NCI-H146 treated with DMSO at 0.1 percent for 48 hours (cell line): ENCODE measurements around the gene NKD2.

Source experiments
- DNase-seq: peaks from one replicate; lab custom pipeline; 2025; ENCODE audit not compliant: unreplicated experiment; lab: John Stamatoyannopoulos, UW

The NKD2 gene

DNA sequence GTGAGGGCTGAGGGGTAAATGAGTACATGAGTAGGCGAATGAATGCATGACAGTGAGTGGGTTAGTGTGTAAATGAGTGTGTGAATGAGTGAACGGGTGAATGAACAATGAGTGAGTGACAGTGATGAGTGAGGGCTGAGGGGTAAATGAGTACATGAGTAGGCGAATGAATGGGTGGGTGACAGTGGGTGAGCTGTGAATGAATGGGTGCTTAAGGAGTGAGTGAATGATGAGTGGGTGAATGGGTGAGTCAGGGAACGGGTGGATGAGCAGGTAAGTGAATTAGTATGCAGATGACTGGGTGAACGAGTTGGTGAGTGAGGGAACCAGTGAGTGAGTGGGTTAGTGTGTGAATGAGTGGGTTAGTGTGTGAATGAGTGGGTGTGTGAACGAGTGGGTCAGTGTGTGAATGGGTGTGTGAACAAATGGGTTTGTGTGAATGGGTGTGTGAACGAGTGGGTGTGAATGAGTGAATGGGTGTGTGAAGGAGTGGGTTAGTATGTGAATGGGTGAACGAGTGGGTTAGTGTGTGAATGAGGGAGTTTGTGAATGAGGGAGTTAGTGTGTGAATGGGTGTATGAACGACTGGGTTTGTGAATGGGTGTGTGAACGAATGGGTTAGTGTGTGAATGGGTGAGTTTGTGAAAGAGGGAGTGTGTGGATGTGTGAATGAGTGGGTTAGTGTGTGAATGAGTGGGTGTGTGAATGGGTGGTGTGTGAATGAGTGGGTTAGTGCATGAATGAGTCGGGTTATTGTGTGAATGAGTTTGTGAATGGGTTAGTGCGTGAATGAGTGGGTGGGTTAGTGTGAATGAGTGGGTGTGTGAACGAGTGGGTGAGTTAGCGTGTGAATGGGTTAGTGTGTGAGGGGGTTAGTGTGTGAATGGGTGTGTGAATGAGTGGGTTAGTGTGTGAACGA lies 32.9 kb downstream of the NKD2 start:
- no peak for DNase-seq

DNA sequence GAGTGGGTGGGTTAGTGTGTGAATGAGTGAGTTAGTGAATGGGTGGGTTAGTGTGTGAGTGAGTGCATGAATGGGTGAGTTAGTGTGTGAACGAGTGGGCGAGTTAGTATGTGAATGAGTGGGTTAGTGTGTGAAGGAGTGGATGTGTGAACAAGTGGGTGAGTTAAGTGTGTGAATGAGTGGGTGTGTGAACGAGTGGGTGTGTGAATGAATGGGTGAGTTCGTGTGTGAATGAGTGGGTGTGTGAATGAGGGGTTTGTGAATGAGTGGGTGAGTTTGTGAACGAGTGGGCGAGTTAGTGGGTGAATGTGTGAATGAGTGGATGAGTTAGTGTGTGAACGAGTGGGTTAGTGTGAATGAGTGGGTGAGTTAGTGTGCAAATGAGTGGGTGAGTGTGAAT lies 34.0 kb downstream of the NKD2 start:
- no peak for DNase-seq

GRCh38 chr5:1043327-1043726 lies 34.7 kb downstream of the NKD2 start:
- DNase-seq, result no peak

DNA sequence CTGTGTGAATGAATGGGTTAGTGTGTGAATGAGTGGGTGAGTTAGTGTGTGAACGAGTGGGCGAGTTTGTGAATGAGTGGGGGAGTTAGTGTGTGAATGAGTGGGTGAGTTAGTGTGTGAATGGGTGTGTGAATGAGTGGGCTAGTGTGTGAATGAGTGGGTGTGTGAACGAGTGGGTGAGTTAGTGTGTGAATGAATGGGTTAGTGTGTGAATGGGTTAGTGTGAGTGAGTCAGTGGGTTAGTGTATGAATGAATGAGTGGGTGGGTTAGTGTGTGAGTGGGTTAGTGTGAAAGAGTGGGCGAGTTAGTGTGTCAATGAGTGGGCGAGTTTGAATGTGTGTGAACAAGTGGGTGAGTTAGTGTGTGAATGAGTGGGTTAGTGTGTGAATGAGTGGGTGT lies 35.5 kb downstream of the NKD2 start:
- no peak for DNase-seq

- DNase-seq, result no peak
Measured at GRCh38 chr5:1045960-1046560, 37.5 kb downstream of the NKD2 start.

- no peak for DNase-seq
Measured at GRCh38 chr5:1047332-1047965, 38.8 kb downstream of the NKD2 start.

DNA sequence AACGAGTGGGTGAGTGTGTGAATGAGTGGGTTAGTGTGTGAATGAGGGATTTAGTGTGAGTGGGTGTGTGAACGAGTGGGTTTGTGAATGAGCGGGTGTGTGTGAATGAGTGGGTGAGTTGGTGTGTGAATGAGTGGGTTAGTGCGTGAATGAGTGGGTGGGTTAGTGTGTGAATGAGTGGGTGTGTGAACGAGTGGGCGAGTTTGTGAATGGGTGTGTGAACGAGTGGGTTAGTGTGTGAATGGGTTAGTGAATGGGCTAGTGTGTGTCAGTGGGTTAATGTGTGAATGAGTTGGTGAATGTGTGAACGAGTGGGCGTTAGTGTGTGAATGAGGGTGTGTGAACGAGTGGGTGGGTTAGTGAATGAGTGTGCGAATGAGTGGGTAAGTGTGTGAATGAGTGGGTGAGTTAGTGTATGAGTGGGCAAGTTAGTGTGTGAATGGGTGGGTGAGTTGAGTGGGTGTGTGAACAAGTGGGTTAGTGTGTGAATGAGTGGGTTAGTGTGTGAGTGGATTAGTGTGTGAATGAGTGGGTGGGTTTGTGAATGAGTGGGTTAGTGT lies 39.6 kb downstream of the NKD2 start:
- no peak for DNase-seq

DNA sequence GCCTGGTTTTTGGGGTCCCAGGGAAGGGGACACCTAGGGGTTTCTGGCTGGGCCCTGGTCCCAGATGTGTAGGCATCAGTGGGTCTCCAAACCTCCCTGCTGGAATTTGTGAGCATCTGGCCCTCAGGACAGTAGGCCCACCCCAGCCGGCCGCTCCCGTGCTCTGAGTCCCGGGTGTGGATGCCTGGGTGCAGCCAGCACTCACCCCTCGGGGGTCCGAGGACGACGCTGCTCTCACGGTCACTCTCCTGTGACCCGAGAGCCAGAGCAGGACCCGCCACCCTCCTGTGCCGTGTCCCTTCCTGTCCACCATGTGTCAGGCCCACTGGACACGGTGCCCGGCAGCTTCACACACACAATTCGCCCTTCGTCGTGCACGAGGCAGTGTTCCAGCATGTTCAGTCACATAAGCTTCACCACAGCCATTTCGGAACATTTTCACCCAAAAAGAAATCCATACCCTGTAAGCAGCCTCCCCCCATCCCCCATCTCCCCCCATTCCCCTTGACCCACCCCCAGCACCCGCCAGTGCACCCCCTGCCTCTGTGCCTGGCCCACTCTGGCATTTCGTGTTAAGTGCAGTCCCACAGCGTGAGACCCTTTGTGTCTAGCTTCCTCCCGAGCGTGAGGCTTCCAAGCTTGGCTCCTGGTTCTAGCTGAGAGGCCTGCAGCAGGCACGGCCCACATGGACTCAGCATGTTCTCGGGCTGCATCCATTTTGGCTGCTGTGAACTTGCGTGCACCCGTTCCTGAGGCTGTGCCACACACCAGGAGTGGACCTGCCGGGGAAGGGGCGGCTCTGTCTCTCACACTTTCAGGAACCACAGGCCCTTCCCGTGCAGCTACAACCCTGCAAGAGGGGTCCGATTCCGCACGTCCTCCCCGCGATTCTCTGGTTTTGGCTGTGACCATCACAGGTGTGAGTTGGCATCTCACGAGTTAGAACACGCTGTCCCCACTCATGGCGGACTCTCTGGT lies 40.5 kb downstream of the NKD2 start:
- no peak for DNase-seq

GRCh38 chr5:1050423-1051365 lies 42.1 kb downstream of the NKD2 start:
- no peak for DNase-seq

- no peak for DNase-seq
Measured at GRCh38 chr5:1051366-1051720, 42.7 kb downstream of the NKD2 start.

- no peak for DNase-seq
Measured at GRCh38 chr5:1052076-1052475, 43.5 kb downstream of the NKD2 start.

- no peak for DNase-seq
Measured at GRCh38 chr5:1052641-1053390, 44.2 kb downstream of the NKD2 start.

DNA sequence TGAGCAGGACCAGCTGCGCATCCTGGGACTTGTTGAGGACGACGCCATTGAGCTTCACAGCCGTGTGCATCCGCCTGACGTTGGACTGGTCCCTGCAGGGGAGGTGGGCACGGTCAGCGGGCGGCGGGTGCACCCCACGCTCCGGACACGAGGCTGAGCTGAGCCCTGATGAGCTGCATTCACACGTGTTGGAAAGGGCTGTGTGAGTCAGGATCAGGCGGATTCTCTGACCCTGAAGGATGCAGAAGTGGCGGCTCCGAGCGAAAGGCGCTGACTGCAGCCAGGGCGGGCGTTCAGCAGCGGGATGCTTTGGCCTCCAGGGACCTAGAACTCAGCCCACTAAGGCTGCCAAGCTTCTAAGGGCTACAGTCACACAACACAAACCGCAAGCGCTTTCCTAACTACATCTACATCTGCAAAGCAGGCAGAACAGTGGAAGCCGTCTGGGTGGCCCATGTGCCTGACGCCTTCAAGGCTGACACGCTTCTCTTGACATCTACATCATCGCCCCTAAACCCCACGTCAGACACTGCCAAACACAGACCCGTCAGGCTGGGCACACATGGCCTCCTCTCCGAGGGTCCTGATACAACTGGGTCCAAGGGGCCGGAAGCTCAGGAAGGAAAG lies 44.9 kb downstream of the NKD2 start:
- no peak for DNase-seq

- DNase-seq, result no peak
Measured at GRCh38 chr5:1054018-1054798, 45.6 kb downstream of the NKD2 start.

DNA sequence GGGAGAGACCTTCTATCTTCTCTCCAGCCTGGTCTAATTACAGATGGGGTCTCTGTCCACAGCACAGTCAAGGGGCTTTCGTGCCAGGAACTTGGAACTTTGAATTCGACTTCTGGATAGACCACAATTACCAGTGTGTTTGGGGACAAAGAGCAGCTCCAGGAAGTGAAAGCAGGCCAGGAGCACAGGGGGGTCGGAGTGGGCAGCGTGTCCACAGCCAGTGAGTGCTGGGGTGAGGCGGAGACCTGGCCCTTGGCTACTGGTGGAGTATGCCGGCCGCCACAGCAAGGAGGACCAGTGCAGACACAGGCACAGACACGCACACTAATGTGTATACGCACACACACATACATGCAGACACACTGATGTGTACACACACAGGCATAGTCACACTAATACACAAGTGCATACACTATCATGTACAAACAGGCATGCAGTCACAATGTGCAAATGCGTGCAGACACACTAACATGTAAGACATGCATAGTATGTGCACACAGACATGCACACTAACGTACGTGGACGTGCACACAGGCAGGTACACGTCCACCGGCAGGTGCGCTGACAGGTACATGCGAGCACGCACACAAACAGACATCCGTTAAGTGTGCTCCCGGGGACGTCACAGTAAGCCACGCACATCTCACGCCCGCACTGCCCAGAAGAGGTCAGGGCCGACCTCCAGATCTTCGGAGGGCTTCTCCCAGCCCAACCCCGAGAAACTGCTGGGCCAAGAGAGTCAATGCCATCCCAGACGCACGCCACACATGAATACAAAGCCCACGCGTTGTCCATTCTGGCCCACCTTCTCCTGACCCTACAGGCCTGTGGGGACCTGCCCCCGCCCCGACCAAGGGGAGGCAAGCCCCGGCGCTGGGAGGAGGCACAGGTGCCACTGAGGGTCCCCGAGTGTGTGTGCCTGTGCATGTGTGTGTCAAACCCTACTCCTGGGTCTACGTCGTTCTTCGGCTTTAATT lies 46.5 kb downstream of the NKD2 start:
- no peak for DNase-seq

DNA sequence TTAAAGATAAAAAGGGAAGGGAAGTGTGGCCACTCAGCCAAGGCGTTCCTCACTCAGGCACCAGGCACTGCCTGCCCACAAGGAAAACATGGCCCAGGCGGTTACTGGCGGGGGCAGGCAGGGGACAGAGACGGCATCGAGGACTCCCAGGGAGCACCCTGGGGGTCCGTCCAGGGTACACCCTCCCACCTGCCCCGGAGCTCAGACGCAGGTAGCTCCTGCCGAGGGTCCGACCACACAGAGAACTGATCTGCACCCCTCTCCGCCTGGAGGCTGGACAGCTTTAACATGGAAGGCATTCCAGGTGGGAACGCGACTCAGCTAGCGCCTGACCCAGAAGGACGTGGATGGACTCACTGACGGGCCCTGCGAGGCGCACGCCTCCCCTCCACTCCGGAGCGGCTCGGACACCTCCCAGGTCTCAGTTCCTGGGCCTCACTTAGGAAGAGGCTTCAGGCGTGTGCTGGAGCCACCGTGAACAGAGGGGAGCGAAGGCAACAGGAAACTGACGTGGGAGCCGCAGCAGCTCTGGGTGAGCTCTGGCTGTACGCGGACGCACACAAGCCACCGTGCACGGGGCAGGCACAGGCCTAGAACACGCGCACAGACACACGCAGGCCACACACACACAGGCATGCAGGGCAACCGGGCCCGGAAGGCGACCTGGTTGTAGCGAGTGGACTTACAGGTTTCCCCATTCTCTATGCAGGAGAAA lies 47.5 kb downstream of the NKD2 start:
- no peak for DNase-seq
